HepG2 (cell line): ENCODE data around the gene TPX2. TPM values are rescaled to one million over a fixed set of nuclear protein-coding genes. Genes with fewer than 3 reads are reported as not detected.

Experiments
- CAMTA2 ChIP-seq: sonication (generic); formaldehyde crosslinking; IDR thresholded peaks from 2 replicates; pipeline ENCODE4 v1.4.0; 2020; ENCODE audit warnings: mild to moderate bottlenecking, missing genetic modification reagents, borderline replicate concordance
- EZH2 ChIP-seq: conservative IDR thresholded peaks from 2 replicates; pipeline ENCODE4 v1.6.1; 2012; ENCODE audit warnings: mild to moderate bottlenecking, low read depth, low read length, moderate library complexity
- FOXA3 ChIP-seq: IDR thresholded peaks from 2 replicates; pipeline ENCODE4 v1.6.1; 2016; ENCODE audit warnings: missing genetic modification reagents, missing compliant biosample characterization
- HNRNPUL1 ChIP-seq: fragments of 200-400 bp; formaldehyde crosslinking; IDR thresholded peaks from 2 replicates; pipeline ENCODE4 v1.6.1; 2017; ENCODE audit warnings: low read depth, mild to moderate bottlenecking, low read length, moderate library complexity
- MAZ ChIP-seq, 2 experiments: sonication (generic) in 1 of 2; formaldehyde crosslinking in 1 of 2; IDR thresholded peaks; 2 replicates each; pipeline versions ENCODE4 v1.5.0 to v1.6.1; 2012 to 2020; ENCODE audit warnings: low read depth in 2 of 2, mild to moderate bottlenecking in 2 of 2, borderline replicate concordance in 1 of 2, improper control_type of control experiment in 1 of 2, low read length in 1 of 2, missing genetic modification reagents in 1 of 2, moderate library complexity in 1 of 2
- NRL ChIP-seq: sonication (generic); formaldehyde crosslinking; IDR thresholded peaks from 2 replicates; pipeline ENCODE4 v1.5.0; 2020; ENCODE audit warnings: missing genetic modification reagents, mild to moderate bottlenecking, moderate library complexity, borderline replicate concordance
- SUZ12 ChIP-seq: fragments of 150-350 bp; IDR thresholded peaks from 2 replicates; pipeline ENCODE4 v1.6.1; 2014; ENCODE audit warnings: low read depth, low read length
- XBP1 ChIP-seq: sonication (generic); formaldehyde crosslinking; IDR thresholded peaks from 2 replicates; pipeline ENCODE4 v1.5.0; 2020; ENCODE audit warnings: missing genetic modification reagents
- ZFP36L1 ChIP-seq: sonication (generic); formaldehyde crosslinking; IDR thresholded peaks from 2 replicates; pipeline ENCODE4 v1.8.0; 2022; ENCODE audit warnings: mild to moderate bottlenecking, missing genetic modification reagents, moderate library complexity
- ZFP82 ChIP-seq: sonication (generic); formaldehyde crosslinking; IDR thresholded peaks from 2 replicates; pipeline ENCODE4 v1.5.1; 2020; ENCODE audit warnings: mild to moderate bottlenecking, missing genetic modification reagents, borderline replicate concordance
- ZNF101 ChIP-seq: sonication (generic); formaldehyde crosslinking; IDR thresholded peaks from 2 replicates; pipeline ENCODE4 v1.4.0; 2020; ENCODE audit warnings: mild to moderate bottlenecking, low read depth, missing genetic modification reagents, borderline replicate concordance
- ZNF12 ChIP-seq: sonication (generic); formaldehyde crosslinking; IDR thresholded peaks from 2 replicates; pipeline ENCODE4 v1.5.0; 2020; ENCODE audit warnings: missing genetic modification reagents
- ZNF17 ChIP-seq: sonication (generic); formaldehyde crosslinking; IDR thresholded peaks from 2 replicates; pipeline ENCODE4 v1.5.0; 2020; ENCODE audit warnings: mild to moderate bottlenecking, missing genetic modification reagents
- ZNF44 ChIP-seq: sonication (generic); formaldehyde crosslinking; IDR thresholded peaks from 2 replicates; pipeline ENCODE4 v1.5.1; 2020; ENCODE audit warnings: mild to moderate bottlenecking, missing genetic modification reagents
- ZNF577 ChIP-seq: sonication (generic); formaldehyde crosslinking; IDR thresholded peaks from 2 replicates; pipeline ENCODE4 v1.4.0; 2020; ENCODE audit warnings: mild to moderate bottlenecking, low read depth, missing genetic modification reagents, borderline replicate concordance
- ZNF605 ChIP-seq: sonication (generic); formaldehyde crosslinking; IDR thresholded peaks from 2 replicates; pipeline ENCODE4 v1.8.0; 2022; ENCODE audit warnings: mild to moderate bottlenecking, missing genetic modification reagents
- ZNF720 ChIP-seq: sonication (generic); formaldehyde crosslinking; IDR thresholded peaks from 2 replicates; pipeline ENCODE4 v1.4.0; 2020; ENCODE audit warnings: missing genetic modification reagents
- ZNF776 ChIP-seq: sonication (generic); formaldehyde crosslinking; IDR thresholded peaks from 2 replicates; pipeline ENCODE4 v1.4.0; 2020; ENCODE audit warnings: mild to moderate bottlenecking, missing genetic modification reagents
- ZNF777 ChIP-seq: sonication (generic); formaldehyde crosslinking; IDR thresholded peaks from 2 replicates; pipeline ENCODE4 v1.4.0; 2020; ENCODE audit warnings: missing genetic modification reagents
- polyA plus RNA-seq, 8 experiments: library from polyadenylated mRNA; depleted of rRNA in 3 of 8; stranded (reverse) in 7 of 8; unstranded in 1 of 8; fragments of >200 nt; fragmentation: Illumina TruSeq in 4 of 8; extraction: Trizol in 4 of 8; gene quantifications; 2 replicates each; pipeline versions ENCODE4 v1.2.1 to v1.2.3, GENCODE V29; 2011 to 2016; ENCODE audit warnings: low read depth in 4 of 8, missing spikeins in 1 of 8, mixed read lengths in 1 of 8; ENCODE audit not compliant: insufficient read depth in 1 of 8
- total RNA-seq, 5 experiments: library from RNA; depleted of rRNA; stranded (reverse); fragments of >200 nt; fragmentation: Illumina TruSeq; extraction: Trizol; gene quantifications; 2 replicates each; pipeline ENCODE4 v1.2.3, GENCODE V29; 2016; ENCODE audit warnings: low read depth in 1 of 5
- TF ChIP-seq, protein P1 (sequence below): sonication (generic); formaldehyde crosslinking; IDR thresholded peaks from 2 replicates; pipeline ENCODE4 v1.9.0; 2021; ENCODE audit warnings: missing genetic modification reagents, borderline replicate concordance
- TF ChIP-seq, protein P2 (sequence below): sonication (generic); formaldehyde crosslinking; IDR thresholded peaks from 2 replicates; pipeline ENCODE4 v1.8.1; 2022; ENCODE audit warnings: low read depth, mild to moderate bottlenecking, missing genetic modification reagents
- TF ChIP-seq, protein P3 (sequence below): sonication (generic); formaldehyde crosslinking; IDR thresholded peaks from 2 replicates; pipeline ENCODE4 v1.9.0; 2021; ENCODE audit warnings: missing genetic modification reagents, borderline replicate concordance

The TPX2 gene
- total and polyA plus RNA-seq, 2 of the 13 experiments (the other 11 are each of a cell fraction or from before 2014, with no cell fraction given): 34.3 to 124 TPM

DNA sequence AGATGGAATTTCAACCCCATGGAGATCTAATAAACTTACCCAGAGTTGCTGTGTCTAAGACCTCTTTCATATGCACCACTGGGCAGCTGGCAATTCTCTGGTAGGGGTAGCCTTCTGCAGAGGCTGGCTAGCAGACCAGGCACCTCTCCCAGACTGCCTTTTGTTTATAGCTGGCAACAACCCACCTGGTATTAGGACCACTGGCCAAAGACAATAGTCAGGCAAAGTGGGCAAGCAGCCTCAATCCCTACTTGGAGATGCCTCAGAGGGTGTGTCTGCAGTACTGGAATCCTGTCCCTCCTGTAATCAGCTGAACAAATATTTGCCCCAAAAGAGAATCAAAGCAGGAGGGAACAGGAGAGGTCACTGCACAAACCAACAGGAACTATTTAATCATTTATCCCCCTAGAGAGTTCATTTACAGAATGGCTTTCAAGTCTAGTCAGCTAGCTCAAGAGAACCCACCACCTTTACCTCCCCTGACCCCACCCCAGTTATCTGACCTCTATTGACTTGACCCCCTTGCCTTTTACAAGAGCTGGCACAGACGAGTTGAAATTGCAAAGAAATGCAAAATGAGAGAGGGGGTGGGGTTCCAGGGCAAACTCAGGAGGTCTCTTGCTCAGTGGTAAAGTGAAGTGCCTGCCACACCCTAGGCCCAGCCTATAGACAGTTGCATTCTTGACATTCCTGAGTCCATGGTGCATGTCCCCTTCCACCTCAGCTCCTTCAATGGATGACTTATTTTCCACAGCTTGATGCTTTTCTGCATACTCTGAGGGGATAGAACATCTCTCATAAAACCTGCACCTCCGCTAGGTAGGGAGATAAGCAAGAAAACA is 19.2 kb upstream of the TPX2 start (continued):
- TF ChIP-seq, protein P1, sequence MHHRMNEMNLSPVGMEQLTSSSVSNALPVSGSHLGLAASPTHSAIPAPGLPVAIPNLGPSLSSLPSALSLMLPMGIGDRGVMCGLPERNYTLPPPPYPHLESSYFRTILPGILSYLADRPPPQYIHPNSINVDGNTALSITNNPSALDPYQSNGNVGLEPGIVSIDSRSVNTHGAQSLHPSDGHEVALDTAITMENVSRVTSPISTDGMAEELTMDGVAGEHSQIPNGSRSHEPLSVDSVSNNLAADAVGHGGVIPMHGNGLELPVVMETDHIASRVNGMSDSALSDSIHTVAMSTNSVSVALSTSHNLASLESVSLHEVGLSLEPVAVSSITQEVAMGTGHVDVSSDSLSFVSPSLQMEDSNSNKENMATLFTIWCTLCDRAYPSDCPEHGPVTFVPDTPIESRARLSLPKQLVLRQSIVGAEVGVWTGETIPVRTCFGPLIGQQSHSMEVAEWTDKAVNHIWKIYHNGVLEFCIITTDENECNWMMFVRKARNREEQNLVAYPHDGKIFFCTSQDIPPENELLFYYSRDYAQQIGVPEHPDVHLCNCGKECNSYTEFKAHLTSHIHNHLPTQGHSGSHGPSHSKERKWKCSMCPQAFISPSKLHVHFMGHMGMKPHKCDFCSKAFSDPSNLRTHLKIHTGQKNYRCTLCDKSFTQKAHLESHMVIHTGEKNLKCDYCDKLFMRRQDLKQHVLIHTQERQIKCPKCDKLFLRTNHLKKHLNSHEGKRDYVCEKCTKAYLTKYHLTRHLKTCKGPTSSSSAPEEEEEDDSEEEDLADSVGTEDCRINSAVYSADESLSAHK (CRISPR knock-in tag): no peak
- TF ChIP-seq ZFP82 (CRISPR knock-in tag): peak; percentile 6; the same call in 1 of the 2 replicates
- TF ChIP-seq, protein P2, sequence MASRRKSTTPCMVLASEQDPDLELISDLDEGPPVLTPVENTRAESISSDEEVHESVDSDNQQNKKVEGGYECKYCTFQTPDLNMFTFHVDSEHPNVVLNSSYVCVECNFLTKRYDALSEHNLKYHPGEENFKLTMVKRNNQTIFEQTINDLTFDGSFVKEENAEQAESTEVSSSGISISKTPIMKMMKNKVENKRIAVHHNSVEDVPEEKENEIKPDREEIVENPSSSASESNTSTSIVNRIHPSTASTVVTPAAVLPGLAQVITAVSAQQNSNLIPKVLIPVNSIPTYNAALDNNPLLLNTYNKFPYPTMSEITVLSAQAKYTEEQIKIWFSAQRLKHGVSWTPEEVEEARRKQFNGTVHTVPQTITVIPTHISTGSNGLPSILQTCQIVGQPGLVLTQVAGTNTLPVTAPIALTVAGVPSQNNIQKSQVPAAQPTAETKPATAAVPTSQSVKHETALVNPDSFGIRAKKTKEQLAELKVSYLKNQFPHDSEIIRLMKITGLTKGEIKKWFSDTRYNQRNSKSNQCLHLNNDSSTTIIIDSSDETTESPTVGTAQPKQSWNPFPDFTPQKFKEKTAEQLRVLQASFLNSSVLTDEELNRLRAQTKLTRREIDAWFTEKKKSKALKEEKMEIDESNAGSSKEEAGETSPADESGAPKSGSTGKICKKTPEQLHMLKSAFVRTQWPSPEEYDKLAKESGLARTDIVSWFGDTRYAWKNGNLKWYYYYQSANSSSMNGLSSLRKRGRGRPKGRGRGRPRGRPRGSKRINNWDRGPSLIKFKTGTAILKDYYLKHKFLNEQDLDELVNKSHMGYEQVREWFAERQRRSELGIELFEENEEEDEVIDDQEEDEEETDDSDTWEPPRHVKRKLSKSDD (CRISPR knock-in tag): no peak
- peak; percentile 65 for TF ChIP-seq MAZ (IDR thresholded peaks at IDR 0.05; ENCODE audit: borderline replicate concordance, low read depth, low read length)
- no peak; the same call in 1 of the 2 replicates for TF ChIP-seq MAZ (CRISPR knock-in tag; IDR thresholded peaks at IDR 0.05; ENCODE audit: low read depth)
- TF ChIP-seq EZH2: no peak
- peak; percentile 98 for TF ChIP-seq FOXA3 (CRISPR knock-in tag)
- TF ChIP-seq ZNF776 (CRISPR knock-in tag): no peak
- no peak for TF ChIP-seq XBP1 (CRISPR knock-in tag)
- TF ChIP-seq ZNF101: no peak
- 0 out of 2 replicates have a peak, but pooled peaks have one; percentile 80 for TF ChIP-seq HNRNPUL1
- TF ChIP-seq ZFP36L1 (CRISPR knock-in tag): no peak
- no peak for TF ChIP-seq NRL (CRISPR knock-in tag)
- TF ChIP-seq ZNF44 (CRISPR knock-in tag): no peak
- TF ChIP-seq ZNF777: peak; percentile 52; the same call in 1 of the 2 replicates
- TF ChIP-seq ZNF720 (CRISPR knock-in tag): no peak; the same call in 1 of the 2 replicates
- peak; percentile 20; the same call in 1 of the 2 replicates for TF ChIP-seq ZNF12 (CRISPR knock-in tag)
- no peak for TF ChIP-seq CAMTA2 (CRISPR knock-in tag)
- peak; percentile 31; the same call in 1 of the 2 replicates for TF ChIP-seq ZNF605 (CRISPR knock-in tag)
- TF ChIP-seq, protein P3, sequence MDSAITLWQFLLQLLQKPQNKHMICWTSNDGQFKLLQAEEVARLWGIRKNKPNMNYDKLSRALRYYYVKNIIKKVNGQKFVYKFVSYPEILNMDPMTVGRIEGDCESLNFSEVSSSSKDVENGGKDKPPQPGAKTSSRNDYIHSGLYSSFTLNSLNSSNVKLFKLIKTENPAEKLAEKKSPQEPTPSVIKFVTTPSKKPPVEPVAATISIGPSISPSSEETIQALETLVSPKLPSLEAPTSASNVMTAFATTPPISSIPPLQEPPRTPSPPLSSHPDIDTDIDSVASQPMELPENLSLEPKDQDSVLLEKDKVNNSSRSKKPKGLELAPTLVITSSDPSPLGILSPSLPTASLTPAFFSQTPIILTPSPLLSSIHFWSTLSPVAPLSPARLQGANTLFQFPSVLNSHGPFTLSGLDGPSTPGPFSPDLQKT (CRISPR knock-in tag): no peak
- TF ChIP-seq ZNF17 (CRISPR knock-in tag): no peak
- TF ChIP-seq SUZ12: no peak
- TF ChIP-seq ZNF577 (CRISPR knock-in tag): no peak
